Raji (cell line): ENCODE data around the gene SCAMP5.

ENCODE experiments used
- POLR2A ChIP-seq: IDR thresholded peaks from 2 replicates; pipeline ENCODE4 v1.6.1; 2011; ENCODE audit warnings: low read depth, low read length, control low read depth; ENCODE audit not compliant: insufficient read depth

Gene SCAMP5

DNA sequence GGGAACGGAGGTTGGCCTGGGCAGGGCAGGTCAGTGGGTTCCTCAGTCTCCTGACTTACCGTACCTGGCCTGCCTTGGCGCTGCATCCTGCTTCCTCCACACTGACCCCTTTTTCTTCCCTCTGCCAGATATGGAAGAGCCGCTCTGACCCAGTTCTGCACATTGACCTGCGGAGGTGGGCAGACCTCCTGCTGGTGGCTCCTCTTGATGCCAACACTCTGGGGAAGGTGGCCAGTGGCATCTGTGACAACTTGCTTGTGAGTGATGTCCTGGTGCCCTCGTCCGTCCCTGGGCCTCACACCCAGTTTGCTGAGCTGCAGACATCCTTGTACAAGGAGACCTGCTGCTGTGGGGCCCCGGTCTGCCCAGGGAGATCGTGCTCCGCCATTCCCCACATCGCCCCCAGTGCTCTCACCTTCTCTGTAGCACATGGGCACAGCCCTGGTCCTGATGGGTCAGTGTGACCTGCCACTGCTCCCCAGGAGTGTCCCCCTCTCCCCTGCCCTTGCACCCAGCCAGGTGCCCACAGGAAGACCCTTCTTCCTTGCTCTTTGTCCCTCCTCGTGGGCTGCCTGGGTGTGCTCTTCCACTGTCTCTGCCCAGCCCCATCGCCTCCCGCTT is 49.0 kb downstream of the SCAMP5 start:
- no peak for TF ChIP-seq POLR2A

DNA sequence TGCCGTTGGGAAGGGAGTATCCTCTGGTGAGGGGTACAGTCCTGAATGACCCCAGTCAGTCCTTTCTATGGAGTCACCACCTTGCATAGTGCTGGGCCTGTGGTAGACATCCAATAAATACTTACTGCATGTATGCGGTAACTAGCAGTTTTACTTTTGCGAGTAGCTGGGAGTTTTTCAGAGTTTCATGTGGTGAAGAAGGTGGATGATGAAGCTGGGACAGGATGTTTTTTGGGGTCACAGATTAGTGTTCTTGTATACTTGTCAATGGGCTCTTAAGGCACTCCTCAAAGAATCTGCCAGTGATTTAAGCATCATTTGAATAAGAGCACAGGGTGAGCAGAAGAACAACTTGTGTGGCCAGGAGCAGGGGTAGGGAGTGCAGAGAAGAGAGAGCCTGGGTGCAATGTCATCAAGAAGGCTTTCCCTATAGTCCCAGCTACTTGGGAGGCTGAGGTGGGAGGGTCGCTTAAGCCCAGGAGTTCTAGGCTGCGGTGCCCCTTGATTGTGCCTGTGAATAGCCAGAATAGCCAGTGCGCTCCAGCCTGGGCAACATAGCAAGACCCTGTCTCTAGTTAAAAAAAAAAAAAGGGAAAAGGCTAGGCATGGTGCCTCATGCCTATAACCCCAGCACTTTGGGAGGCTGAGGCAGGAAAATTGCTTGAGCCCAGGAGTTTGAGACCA is 50.1 kb downstream of the SCAMP5 start:
- TF ChIP-seq POLR2A: no peak

DNA sequence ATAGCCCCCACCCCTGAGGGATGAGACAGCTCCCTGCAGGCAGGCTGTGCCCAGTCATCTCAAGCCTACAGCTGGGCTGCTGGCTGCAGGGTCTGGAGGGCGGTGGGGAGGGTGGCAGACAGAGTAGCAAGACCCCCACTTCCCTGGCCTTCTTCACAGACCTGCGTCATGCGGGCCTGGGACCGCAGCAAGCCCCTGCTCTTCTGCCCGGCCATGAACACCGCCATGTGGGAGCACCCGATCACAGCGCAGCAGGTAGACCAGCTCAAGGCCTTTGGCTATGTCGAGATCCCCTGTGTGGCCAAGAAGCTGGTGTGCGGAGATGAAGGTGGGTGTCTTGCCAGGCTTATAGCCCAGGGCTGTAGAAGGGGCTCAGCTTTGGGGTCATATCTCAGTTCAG is 53.0 kb downstream of the SCAMP5 start:
- TF ChIP-seq POLR2A: no peak

DNA sequence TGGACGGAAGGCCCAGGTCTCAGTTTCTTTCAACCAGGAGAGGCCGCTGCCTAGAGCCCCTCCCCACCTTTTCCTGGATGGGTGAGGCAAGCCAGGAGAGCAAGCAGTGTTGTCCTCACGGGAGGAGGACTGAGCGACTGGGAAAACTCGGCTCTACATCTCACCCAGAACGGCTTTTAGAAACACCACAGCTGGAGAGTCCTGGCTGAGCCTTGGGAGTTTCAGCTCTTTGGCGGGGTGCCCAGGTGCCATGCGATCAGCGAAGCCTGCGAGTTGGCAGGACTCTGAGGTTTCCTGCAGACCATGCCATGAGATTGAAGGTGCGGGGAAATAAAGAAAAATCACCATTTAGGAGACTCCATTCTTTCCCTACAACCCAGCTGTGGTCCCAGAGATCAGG is 54.0 kb downstream of the SCAMP5 start:
- no peak for TF ChIP-seq POLR2A

DNA sequence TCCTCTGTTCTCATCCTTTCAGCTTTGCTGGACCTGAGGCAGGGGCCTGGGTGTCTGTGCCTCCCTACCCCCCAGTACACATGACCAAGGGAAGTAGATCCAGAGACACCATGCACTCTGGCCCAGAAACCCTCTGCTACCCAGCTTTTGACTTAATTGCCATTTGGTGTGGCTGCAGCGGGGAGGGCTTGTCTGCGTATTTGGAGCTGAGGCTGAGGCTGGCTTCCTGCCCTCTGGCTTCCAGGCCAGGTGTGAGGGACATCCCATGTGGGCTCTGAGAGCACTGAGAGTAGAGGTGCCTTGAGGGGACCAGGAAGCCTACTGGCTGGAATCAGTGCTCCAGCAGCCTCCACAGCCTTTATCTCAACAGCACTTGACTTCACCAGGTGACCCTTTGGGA is 54.9 kb downstream of the SCAMP5 start:
- TF ChIP-seq POLR2A: no peak

DNA sequence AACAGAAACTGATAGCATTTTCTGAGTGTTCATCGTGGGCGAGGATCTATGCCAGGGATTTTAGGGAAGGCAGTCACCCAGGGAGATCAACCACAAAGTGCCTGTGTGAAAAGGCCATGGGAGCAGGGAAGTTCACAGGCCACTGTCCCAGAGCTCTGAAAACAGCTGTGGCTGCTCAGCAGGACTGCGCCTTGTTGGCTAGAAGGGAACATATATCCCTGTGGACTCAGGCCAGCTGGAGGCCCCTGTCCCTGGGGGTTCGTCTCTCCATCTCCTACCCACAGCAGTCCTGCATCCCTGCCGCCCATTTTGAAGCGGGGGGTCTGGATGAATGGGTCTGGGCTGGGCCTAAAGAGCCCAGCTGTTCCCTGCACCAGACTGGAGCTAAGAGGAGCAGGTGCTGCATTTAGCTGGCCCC is 55.8 kb downstream of the SCAMP5 start:
- no peak for TF ChIP-seq POLR2A

DNA sequence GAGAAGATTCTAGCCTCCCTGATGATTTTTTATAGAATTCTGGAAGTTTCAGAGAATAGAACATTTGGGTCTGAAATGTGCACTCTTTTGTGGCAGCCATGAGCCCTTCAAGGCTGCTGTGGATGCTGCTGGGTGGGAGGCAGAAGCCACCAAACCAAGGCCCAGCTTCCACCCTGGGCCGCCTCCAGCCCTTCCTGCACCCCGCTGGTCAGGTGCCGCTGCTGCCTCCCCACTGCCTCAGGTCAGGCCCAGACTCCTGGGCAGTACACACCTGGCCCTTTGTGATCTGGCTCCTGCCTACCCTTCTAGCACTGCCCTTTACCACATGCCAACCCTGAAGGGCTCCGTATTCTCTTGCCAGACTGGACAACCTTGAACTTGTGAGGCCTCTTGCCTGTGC is 56.3 kb downstream of the SCAMP5 start:
- no peak for TF ChIP-seq POLR2A

DNA sequence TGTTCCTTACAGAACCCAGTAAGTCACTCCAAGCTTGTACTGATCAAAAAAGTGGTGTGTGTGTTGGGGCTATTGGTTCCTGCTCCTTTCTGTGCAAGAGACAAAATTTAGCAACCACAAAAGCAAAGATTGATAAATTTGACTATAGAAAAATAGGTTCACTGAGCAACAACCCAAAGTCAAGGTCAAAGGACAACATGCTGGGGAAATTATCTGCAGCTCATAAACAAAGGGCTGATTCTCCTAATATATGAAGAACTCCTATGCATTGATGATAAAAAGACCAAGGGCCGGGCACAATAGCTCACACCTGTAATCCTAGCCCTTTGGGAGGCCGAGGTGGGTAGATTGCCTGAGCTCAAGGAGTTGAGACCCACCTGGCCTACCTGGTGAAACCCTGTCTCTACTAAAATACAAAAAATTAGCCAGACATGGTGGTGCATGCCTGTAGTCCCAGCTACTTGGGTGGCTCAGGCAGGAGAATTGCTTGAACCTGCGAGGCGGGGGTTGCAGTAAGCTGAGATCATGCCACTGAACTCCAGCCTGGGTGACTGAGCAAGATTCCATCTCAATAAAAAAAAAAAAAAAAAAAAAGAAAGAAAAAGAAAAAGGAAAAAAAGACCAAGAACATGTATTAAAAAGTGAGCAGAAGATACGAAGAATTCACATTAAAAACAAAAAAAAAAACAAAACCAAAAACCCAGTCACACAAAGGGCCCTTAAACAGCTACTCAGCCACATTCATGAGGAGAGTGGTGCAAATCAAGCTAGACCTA is 57.8 kb downstream of the SCAMP5 start:
- no peak for TF ChIP-seq POLR2A

DNA sequence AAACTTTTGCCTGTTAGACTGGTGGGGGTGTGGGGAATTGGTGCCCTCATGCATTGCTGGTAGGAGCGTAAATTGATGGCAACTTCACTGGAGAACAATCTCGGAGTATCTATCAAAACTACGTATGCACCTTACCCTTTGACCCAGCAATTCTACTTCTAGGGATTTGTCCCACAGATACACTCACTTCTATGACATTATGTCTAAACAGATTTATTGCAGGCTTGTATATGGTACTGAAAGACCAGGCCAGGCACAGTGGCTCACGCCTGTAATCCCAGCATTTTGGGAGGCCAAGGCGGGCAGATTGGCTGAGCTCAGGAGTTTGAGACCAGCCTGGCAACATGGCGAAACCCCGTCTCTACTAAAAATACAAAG is 58.4 kb downstream of the SCAMP5 start:
- no peak for TF ChIP-seq POLR2A

DNA sequence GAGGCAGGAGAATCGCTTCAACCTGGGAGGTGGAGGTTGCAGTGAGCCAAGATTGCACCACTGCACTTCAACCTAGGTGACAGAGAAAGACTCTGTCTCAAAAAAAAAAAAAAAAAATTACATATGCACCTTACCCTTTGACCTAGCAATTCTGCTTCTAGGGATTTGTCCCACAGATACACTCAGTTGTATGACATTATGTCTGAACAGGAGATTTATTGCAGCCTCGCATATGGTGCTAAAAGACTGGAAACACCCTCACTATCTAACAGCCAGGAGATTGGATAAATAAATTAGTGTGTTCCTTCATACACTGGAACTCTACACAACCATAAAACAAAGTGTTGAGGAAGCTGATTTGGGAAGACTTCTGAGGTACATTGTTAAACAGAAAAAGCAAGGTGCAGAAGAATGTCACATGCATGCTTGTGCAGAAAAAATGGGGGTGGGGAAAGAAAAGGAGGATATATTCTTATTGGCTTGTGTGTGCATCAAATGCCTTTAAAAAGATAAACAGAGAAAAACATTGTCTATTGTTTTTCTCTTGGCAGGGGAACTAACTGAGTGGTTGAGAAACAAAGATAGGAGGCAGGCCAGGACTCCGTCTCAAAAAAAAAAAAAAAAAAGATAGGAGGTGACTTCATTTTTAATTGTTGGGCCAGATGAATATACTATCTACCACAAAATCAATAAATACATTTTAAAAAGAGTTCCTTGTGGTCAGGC is 59.0 kb downstream of the SCAMP5 start:
- no peak for TF ChIP-seq POLR2A

DNA sequence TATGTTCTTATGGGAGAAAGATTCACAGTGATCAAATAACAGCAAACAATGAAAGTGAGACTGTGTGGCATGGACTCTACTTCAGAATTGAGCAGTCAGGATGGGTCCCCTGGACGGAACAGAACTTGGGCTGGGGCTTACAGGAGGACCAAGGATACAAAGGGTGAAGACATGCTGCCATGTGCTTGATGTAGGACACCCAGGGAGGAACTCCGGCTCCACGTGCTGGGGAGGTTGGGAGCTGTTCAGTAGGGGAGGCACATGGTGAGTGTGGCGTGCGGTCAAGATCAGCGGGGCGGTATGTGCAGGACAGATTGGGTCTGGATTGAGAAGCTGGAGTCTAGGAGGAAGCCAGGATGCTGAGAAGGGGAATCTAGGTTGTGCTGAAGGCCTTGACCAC is 60.7 kb downstream of the SCAMP5 start:
- no peak for TF ChIP-seq POLR2A

DNA sequence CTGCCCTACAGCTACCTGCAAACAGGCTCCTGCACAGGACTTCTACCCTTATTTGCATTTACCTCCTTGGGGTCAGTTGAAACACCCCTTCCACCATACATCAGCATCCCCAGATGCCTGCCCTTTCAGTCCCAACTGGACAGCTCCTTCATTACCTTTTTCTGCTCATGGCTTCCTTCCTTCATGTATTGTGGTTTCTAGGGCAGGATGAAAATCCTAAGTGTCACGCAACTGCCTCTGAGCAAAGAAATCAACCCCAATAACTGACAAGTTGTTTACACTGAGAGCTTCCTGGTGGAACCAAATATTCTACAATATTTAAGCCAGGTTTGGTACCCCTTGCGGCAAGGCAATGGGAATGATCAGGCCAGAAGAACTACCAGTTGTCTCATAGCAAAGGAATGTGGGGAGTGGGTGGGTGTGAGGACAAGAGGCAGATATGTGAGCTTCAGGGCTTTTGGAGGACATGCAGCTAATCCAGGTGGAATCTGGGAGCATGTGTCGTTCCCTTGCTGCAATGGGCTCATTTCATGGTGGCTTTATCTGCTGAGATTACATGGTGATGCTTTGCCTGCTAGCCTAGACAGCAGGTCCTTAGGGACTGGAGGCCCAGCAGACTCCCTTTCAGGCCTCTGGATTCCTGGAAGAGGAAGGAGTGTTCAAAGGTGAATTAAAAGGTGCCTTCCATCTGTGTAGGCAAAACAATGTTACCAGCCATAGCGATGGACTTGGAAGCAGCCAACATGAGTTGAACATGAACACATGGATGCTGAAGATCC is 63.0 kb downstream of the SCAMP5 start:
- no peak for TF ChIP-seq POLR2A

DNA sequence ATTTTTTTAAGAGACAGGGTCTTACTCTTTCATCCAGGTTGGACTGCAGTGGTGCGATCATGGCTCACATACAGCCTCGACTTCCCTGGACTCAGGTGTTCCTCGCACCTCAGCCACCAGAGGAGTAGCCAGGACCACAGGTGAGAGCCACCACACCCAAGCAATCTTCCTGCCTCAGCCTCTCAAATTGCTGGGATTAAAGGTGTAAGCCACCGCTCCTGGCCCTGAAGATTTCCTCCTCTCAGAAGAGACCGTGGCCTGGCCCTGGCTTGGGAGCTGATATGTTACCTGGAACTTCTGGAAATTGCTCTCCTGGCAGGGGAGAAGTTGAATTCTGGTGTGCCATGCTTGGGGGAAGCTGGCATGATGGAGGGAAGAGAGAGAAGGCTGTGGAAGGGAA is 64.2 kb downstream of the SCAMP5 start:
- TF ChIP-seq POLR2A: no peak

DNA sequence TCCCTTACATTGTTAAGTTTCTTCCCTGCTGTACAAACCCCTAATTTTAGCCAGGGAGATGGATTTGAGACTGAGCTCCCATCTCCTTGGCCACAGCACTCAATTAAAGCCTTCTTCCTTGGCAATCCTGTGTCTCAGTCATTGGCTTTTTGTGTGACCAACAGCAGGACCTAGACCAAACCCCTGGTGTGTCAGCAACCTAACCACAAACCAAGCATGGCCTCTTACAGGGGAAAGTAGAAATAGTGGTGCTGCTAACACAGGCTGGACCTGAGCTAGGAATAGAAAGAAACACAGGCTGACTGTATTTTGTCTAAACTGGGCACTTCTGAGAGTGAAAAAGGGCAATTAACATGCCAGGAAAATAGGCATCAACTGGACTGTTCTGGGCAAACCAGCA is 65.9 kb downstream of the SCAMP5 start:
- no peak for TF ChIP-seq POLR2A

DNA sequence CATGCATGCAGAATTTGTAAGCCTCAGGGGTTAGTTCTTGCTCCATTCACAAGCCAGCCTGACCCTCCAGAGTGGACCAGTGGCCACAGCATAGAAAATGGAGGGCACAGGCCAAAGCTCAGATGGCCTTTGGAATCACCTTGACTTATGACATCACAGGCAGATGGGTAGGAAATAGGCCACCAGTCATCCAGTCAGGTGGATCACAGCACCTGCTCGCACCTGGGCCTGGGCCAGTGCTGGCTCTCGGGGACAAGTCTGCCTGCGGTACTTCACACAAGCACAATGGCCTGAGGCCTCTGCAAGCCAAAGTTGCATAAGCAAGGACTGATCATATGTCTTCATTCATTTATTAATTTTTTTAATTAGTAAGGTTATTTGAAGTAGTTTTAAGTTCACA is 67.3 kb downstream of the SCAMP5 start:
- TF ChIP-seq POLR2A: no peak

DNA sequence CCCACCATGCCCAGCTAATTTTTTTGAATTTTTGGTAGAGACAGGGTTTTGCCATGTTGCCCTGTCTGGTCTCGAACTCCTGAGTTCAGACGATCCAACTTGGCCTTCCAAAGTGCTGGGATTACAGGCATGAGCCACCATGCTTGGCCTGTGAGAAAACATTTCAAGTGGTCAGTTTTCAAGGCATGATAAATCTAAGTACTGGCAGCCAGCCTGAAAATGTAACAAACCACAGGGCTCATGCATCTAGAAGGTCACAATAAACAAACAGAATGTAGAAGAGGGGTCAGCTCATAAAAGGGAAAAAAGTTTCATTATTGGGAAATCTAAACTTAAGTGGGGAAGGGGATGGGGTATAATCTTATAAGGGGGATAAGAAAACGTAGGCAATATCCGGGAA is 68.0 kb downstream of the SCAMP5 start:
- TF ChIP-seq POLR2A: no peak

DNA sequence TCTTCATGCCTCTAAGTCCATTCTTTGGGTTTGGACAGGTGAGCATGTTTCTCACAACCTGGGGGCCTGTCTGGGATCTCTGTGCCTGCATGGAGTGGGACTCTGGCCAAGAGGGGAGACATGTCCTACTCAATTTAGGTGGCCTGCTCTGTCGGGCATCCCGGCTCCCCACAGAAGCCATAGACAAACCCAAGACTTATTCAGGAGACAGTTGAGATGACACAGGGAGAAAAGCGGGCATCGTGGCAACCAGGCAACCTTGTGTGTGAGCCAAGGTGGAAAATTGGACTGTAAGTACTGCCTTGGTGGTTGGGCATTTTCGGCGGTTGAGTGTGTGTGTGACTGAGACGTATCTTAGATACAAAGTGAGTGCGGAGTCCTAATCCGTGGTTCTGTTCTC is 68.5 kb downstream of the SCAMP5 start:
- TF ChIP-seq POLR2A: no peak
